Loucy (cell line): ENCODE measurements around the gene TMEM117.
"Not testable (repeated sequence)": the region's sequence is repeated elsewhere in the genome, so short reads cannot be mapped to it uniquely, and the experiment has no call there.

Experiments used
- H2AFZ ChIP-seq: fragments of 200-600 bp; sonication (generic); 2 replicates; pipeline ENCODE4 v1.6.0; 2016; ENCODE audit warnings: antibody characterized with exemption, mild to moderate bottlenecking, low read length, moderate library complexity
- H3F3A ChIP-seq: fragments of 200-600 bp; 2 replicates; pipeline ENCODE4 v1.6.0; 2016; ENCODE audit warnings: antibody characterized with exemption, low read depth, mild to moderate bottlenecking
- H3K27me3 ChIP-seq: fragments of 200-600 bp; sonication (generic); 2 replicates; pipeline ENCODE4 v1.6.1; 2014; ENCODE audit warnings: low read length, mild to moderate bottlenecking; ENCODE audit not compliant: insufficient read depth, poor library complexity, severe bottlenecking
- H3K36me3 ChIP-seq: fragments of 200-600 bp; sonication (generic); 2 replicates; pipeline ENCODE4 v1.6.1; 2016; ENCODE audit warnings: low read length; ENCODE audit not compliant: insufficient read depth
- H3K4me1 ChIP-seq: fragments of 200-600 bp; sonication (generic); 2 replicates; pipeline ENCODE4 v1.5.1; 2014; ENCODE audit warnings: low read length, mild to moderate bottlenecking; ENCODE audit not compliant: insufficient read depth, poor library complexity, severe bottlenecking
- H3K4me2 ChIP-seq: fragments of 200-600 bp; sonication (generic); 2 replicates; pipeline ENCODE4 v1.6.0; 2014; ENCODE audit warnings: antibody characterized with exemption, low read length, low read depth, mild to moderate bottlenecking; ENCODE audit not compliant: poor library complexity, severe bottlenecking
- H3K4me3 ChIP-seq: fragments of 200-600 bp; sonication (generic); 2 replicates; pipeline ENCODE4 v1.5.1; 2014; ENCODE audit warnings: low read length, mild to moderate bottlenecking, mixed read lengths; ENCODE audit not compliant: poor library complexity, severe bottlenecking
- H3K79me2 ChIP-seq: fragments of 200-600 bp; sonication (generic); 2 replicates; pipeline ENCODE4 v1.6.1; 2014; ENCODE audit warnings: low read length; ENCODE audit not compliant: insufficient read depth
- H3K9ac ChIP-seq: fragments of 200-600 bp; sonication (generic); 2 replicates; pipeline ENCODE4 v1.6.0; 2014; ENCODE audit warnings: mild to moderate bottlenecking, low read depth, low read length, moderate library complexity; ENCODE audit not compliant: poor library complexity, severe bottlenecking
- H3K9me2 ChIP-seq: fragments of 200-600 bp; sonication (generic); replicated peaks from 2 replicates; pipeline ENCODE4 v1.6.1; 2016; ENCODE audit warnings: low read depth, low read length, mixed read lengths
- H3K9me3 ChIP-seq: fragments of 200-600 bp; sonication (generic); 2 replicates; pipeline ENCODE4 v1.6.1; 2014; ENCODE audit warnings: mild to moderate bottlenecking, antibody characterized with exemption, low read length, low read depth; ENCODE audit not compliant: insufficient read depth
- H4K20me1 ChIP-seq: fragments of 200-600 bp; sonication (generic); 2 replicates; pipeline ENCODE4 v1.6.0; 2014; ENCODE audit warnings: antibody characterized with exemption, low read length, mild to moderate bottlenecking; ENCODE audit not compliant: insufficient read depth, poor library complexity, severe bottlenecking
- EZH2phosphoT487 ChIP-seq: fragments of 200-600 bp; IDR thresholded peaks from 2 replicates; pipeline ENCODE4 v1.6.1; 2018; ENCODE audit warnings: antibody characterized with exemption, mild to moderate bottlenecking, moderate library complexity, borderline replicate concordance
- TF ChIP-seq, protein P1 (sequence below): fragments of 200-600 bp; sonication (generic); conservative IDR thresholded peaks from 2 replicates; pipeline ENCODE4 v1.5.1; 2014; ENCODE audit warnings: mild to moderate bottlenecking, antibody characterized with exemption, low read length

Gene TMEM117

DNA sequence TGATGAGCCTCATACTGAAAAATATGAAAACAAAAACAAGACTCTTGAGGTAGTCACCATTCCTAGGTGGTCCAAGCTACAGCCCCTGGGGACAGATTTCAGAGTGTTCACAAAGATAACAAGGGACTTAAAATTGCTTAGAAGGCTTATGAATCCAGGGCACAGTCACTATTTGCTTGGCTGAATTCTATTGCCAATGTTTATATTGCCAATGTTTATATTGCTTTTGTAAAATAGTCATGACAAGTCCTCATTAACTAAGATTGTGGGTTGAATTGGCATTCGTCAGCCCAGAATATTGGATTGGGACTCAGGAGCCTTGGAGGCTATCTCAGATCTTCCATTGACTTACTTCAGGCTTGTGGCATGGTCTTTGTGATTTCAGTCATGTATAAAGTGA lies 6.4 kb downstream of the TMEM117 start:
- H3K36me3 ChIP-seq = no peaks in the 10 kb centered on the region
- peaks cover 18% of the 10 kb centered on the region for H3K4me1 ChIP-seq
- no peak overlapping the region for H2AFZ ChIP-seq
- H3K4me2 ChIP-seq = no peak overlapping the region
- TF ChIP-seq, protein P1, sequence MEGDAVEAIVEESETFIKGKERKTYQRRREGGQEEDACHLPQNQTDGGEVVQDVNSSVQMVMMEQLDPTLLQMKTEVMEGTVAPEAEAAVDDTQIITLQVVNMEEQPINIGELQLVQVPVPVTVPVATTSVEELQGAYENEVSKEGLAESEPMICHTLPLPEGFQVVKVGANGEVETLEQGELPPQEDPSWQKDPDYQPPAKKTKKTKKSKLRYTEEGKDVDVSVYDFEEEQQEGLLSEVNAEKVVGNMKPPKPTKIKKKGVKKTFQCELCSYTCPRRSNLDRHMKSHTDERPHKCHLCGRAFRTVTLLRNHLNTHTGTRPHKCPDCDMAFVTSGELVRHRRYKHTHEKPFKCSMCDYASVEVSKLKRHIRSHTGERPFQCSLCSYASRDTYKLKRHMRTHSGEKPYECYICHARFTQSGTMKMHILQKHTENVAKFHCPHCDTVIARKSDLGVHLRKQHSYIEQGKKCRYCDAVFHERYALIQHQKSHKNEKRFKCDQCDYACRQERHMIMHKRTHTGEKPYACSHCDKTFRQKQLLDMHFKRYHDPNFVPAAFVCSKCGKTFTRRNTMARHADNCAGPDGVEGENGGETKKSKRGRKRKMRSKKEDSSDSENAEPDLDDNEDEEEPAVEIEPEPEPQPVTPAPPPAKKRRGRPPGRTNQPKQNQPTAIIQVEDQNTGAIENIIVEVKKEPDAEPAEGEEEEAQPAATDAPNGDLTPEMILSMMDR = no peak
- TF ChIP-seq EZH2phosphoT487 = no peak
- H3K27me3 ChIP-seq = no peaks in the 10 kb centered on the region
- no peaks in the 10 kb centered on the region for H3K9me3 ChIP-seq
- H3K79me2 ChIP-seq = 0 out of 2 replicates have a peak, but pooled peaks cover 6% of the 10 kb centered on the region
- no peak overlapping the region for H3K4me3 ChIP-seq
- H3K9me2 ChIP-seq = no peaks in the 10 kb centered on the region
- H3K9ac ChIP-seq = no peak overlapping the region
- H4K20me1 ChIP-seq = no peaks in the 10 kb centered on the region
- no peaks in the 10 kb centered on the region for H3F3A ChIP-seq

DNA sequence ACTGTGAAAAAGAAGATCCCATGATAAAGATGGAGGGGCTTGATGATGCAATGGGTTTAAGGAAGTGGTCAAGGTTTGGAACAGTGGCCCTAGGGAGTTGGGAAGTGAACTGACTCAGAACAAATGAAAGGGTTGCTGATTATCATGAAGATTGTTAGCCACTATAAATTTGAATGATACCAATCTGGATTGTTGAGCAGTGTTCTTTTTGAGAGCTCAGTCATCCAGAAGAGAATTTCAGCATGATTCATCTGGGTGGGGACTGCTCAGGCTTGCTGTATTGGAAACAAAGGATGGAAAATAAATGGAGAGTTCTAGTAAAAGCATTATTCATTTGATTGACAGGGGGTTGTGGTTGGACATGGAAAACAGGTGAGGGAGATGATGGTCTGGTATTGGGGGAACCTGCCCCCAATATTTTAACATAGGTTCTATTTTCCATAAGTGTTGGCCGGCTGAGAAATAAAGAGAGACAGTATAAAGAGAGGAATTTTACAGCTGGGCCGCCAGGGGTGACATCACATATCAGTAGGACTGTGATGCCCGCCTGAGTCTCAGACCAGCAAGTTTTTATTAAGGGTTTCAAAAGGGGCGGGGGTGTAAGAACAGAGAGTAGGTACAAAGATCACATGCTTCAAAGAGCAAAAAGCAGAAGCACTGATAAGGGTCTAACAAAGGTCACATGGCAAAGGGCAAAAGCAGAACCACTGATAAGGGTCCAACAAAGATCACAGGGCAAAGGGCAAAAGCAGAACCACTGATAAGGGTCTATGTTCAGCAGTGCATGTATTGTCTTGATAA lies 11.7 kb downstream of the TMEM117 start:
- H2AFZ ChIP-seq, H3K4me2 ChIP-seq: not testable (repeated sequence)

DNA sequence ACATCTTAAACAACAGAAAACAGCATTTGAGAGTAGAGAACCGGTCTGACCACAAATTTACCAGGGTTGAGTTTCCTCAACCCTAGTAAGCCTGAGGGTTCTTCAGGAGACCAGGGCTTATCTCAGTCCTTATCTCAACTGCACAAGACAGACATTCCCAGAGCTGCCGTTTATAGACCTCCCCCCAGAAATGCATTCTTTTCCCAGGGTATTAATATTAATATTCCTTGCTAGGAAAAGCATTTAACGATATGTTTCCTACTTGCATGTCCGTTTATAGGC lies 12.3 kb downstream of the TMEM117 start:
- no peak overlapping the region for H3K4me2 ChIP-seq
- H2AFZ ChIP-seq = no peak overlapping the region
- TF ChIP-seq EZH2phosphoT487 = no peak
- TF ChIP-seq, protein P1 = no peak
- H3K4me1 ChIP-seq = no peaks in the 10 kb centered on the region
- H3F3A ChIP-seq = no peaks in the 10 kb centered on the region
- no peaks in the 10 kb centered on the region for H3K36me3 ChIP-seq
- no peak overlapping the region for H3K9ac ChIP-seq
- H3K79me2 ChIP-seq = no peaks in the 10 kb centered on the region
- H3K9me3 ChIP-seq = no peaks in the 10 kb centered on the region
- H3K9me2 ChIP-seq = no peaks in the 10 kb centered on the region
- no peak overlapping the region for H3K4me3 ChIP-seq
- no peaks in the 10 kb centered on the region for H3K27me3 ChIP-seq
- no peaks in the 10 kb centered on the region for H4K20me1 ChIP-seq

More for the DNA sequence above, 11.7 kb downstream of the TMEM117 start:
- not testable (repeated sequence) for H4K20me1 ChIP-seq, H3K9me2 ChIP-seq, H3K9ac ChIP-seq, H3K27me3 ChIP-seq, H3K36me3 ChIP-seq, H3F3A ChIP-seq, H3K9me3 ChIP-seq, H3K4me1 ChIP-seq, H3K79me2 ChIP-seq, H3K4me3 ChIP-seq

DNA sequence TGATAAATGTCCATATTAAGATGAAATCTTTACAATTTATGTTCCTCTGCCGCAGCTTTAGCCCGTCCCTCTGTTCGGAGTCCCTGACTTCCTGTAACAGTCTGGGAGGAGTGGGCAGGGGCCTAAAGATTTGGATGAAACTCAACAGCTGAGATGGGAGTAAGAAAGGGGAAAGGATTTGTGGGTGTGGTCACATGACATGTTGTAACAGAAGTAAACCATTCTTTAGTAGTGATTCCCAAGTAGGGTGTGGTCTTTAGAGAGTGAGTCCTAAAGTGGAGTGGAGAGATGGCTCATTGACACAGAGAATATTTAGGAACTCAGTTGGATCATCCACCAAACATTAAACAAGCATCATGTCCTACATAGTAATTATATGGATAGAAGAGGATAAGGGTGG lies 12.9 kb downstream of the TMEM117 start:
- Histone ChIP-seq H2AFZ (no peak overlapping the region), H3K4me2 (no peak overlapping the region), H3K9me3 (no peaks in the 10 kb centered on the region), H3K36me3 (no peaks in the 10 kb centered on the region), H4K20me1 (no peaks in the 10 kb centered on the region), H3K4me3 (no peak overlapping the region), H3K27me3 (no peaks in the 10 kb centered on the region), H3K4me1 (no peaks in the 10 kb centered on the region), H3K79me2 (no peaks in the 10 kb centered on the region), H3K9me2 (no peaks in the 10 kb centered on the region), H3K9ac (no peak overlapping the region), H3F3A (no peaks in the 10 kb centered on the region)
- TF ChIP-seq, protein P1 = no peak
- no peak for TF ChIP-seq EZH2phosphoT487
